Measurements from ENCODE around the gene SLC46A3. TPM values are rescaled to one million over a fixed set of nuclear protein-coding genes. Genes with fewer than 3 reads are reported as not detected.
A peak's percentile ranks its signal among the peaks of the same experiment; 100 is the strongest.

The SLC46A3 gene
- total RNA-seq, 4 donors from 2014 or later, result 9.4 to 14.0 (median 10.6) TPM

GRCh38 chr13:28659621-28659970 is 59.2 kb downstream of the SLC46A3 start:
- Histone ChIP-seq H3K4me3 (peak overlapping the region; percentile 69 to 97 (median 80)), H3K9me3 (no peaks in the 10 kb centered on the region), H3K36me3 (peaks cover 15 to 38% (median 24%) of the 10 kb centered on the region in 4 donors), H3K4me1 (peaks cover 39 to 61% (median 47%) of the 10 kb centered on the region in 4 donors), H3K27ac (replicated peaks in 1 of 4) (peak overlapping the region; percentile 89 to 94 (median 92)), H3K27me3 (no peaks in the 10 kb centered on the region)
- WGBS, result 13% methylated on average over 4 of the region's 4 CpGs
- no peak for DNase-seq (ENCODE audit: extremely low spot score)
- intact Hi-C loops (cut with DNase I), result loop anchor here (2.0 kb wide), 1 partner anchor 59 kb away; the partner anchor contains the start of gene SLC46A3
- TF ChIP-seq POLR2A (IDR thresholded peaks at IDR 0.05; ENCODE audit: low read depth) (no peak), POLR2AphosphoS5 (IDR thresholded peaks at IDR 0.05) (no peak), CTCF (IDR thresholded peaks at IDR 0.05) (no peak), EP300 (IDR thresholded peaks at IDR 0.05) (no peak)

- 0% methylated on average over 32 of the region's 64 CpGs for WGBS
- no peaks in the 10 kb centered on the region for H3K9me3 ChIP-seq
- H3K36me3 ChIP-seq, result peaks cover 15 to 32% (median 18%) of the 10 kb centered on the region in 4 donors
- H3K27me3 ChIP-seq, result no peaks in the 10 kb centered on the region
- TF ChIP-seq CTCF (IDR thresholded peaks at IDR 0.05) (no peak), POLR2A (IDR thresholded peaks at IDR 0.05; ENCODE audit: low read depth) (peak; percentile 96), EP300 (IDR thresholded peaks at IDR 0.05) (peak; percentile 51), POLR2AphosphoS5 (IDR thresholded peaks at IDR 0.05) (peak; percentile 100)
- peak; percentile 97 for DNase-seq (ENCODE audit: extremely low spot score)
- intact Hi-C loops (cut with DNase I), result loop anchor here (2.0 kb wide), 1 partner anchor 60 kb away; the partner anchor contains the start of gene SLC46A3
- H3K4me3 ChIP-seq, result peak within 1 kb of the TSS; percentile 69 to 97 (median 80)
- peaks cover 39 to 61% (median 47%) of the 10 kb centered on the region in 4 donors for H3K4me1 ChIP-seq
- H3K27ac ChIP-seq (replicated peaks in 1 of 4), result peak within 1 kb of the TSS; percentile 89 to 94 (median 92)
Observed at GRCh38 chr13:28658796-28659620, 59.8 kb downstream of the SLC46A3 start, which contains the start of gene POMP. TSS of gene POMP (plus strand) at chr13:28659130. CDS start at chr13:28659185, 55 bp downstream.

GRCh38 chr13:28658539-28658795 is 60.3 kb downstream of the SLC46A3 start:
- H3K27me3 ChIP-seq, result no peaks in the 10 kb centered on the region
- no peak for DNase-seq (ENCODE audit: extremely low spot score)
- H3K36me3 ChIP-seq, result peaks cover 11 to 26% (median 13%) of the 10 kb centered on the region in 4 donors
- peak overlapping the region; percentile 89 to 94 (median 92) for H3K27ac ChIP-seq (replicated peaks in 1 of 4)
- peaks cover 39 to 61% (median 47%) of the 10 kb centered on the region in 4 donors for H3K4me1 ChIP-seq
- H3K4me3 ChIP-seq, result peak overlapping the region; percentile 69 to 97 (median 80)
- TF ChIP-seq EP300 (IDR thresholded peaks at IDR 0.05), result no peak
- TF ChIP-seq CTCF (IDR thresholded peaks at IDR 0.05), result no peak
- TF ChIP-seq POLR2AphosphoS5 (IDR thresholded peaks at IDR 0.05), result no peak
- no peak for TF ChIP-seq POLR2A (IDR thresholded peaks at IDR 0.05; ENCODE audit: low read depth)
- H3K9me3 ChIP-seq, result no peaks in the 10 kb centered on the region
- 1% methylated on average over 8 of the region's 8 CpGs for WGBS
- intact Hi-C loops (cut with DNase I), result loop anchor here (2.0 kb wide), 1 partner anchor 60 kb away; the partner anchor contains the start of gene SLC46A3

GRCh38 chr13:28657784-28658538 is 60.8 kb downstream of the SLC46A3 start:
- H3K9me3 ChIP-seq, result no peaks in the 10 kb centered on the region
- WGBS, result 30% methylated on average over 12 of the region's 12 CpGs
- H3K27ac ChIP-seq (replicated peaks in 1 of 4), result peak overlapping the region; percentile 89 to 94 (median 92)
- peaks cover 39 to 61% (median 51%) of the 10 kb centered on the region in 4 donors for H3K4me1 ChIP-seq
- H3K4me3 ChIP-seq, result peak overlapping the region; percentile 69 to 97 (median 80)
- no peaks in the 10 kb centered on the region for H3K27me3 ChIP-seq
- H3K36me3 ChIP-seq, result peaks cover 6 to 21% (median 8%) of the 10 kb centered on the region in 4 donors
- intact Hi-C loops (cut with DNase I), result loop anchor here (2.0 kb wide), 1 partner anchor 61 kb away; the partner anchor contains the start of gene SLC46A3
- no peak for TF ChIP-seq POLR2A (IDR thresholded peaks at IDR 0.05; ENCODE audit: low read depth)
- peak in 1 of 3 experiments; percentile 16 for TF ChIP-seq CTCF (IDR thresholded peaks at IDR 0.05)
- no peak for DNase-seq (ENCODE audit: extremely low spot score)

Data from esophagus muscularis mucosa (tissue), 4 donors.